Islet of Langerhans (tissue), 1 donor: Measurements from ENCODE around the gene COPZ1.

Source experiments
- FAIRE-seq: peaks from one replicate; lab custom pipeline; 2011; peaks lifted over from hg19 to GRCh38; lab: Jason Lieb, UNC

The COPZ1 gene

GRCh38 chr12:54379398-54380201, 54.7 kb downstream of the COPZ1 start:
- FAIRE-seq = no peak

- no peak for FAIRE-seq
These were observed 56.2 kb downstream of the COPZ1 start for GRCh38 chr12:54381136-54381535.

- no peak for FAIRE-seq
These were observed 58.2 kb downstream of the COPZ1 start for GRCh38 chr12:54383041-54383609.

- FAIRE-seq = no peak
These were observed 59.7 kb downstream of the COPZ1 start, which contains the start of gene ZNF385A for GRCh38 chr12:54384591-54385041. ZNF385A (minus strand) TSS chr12:54384733; CDS start chr12:54384514, 219 bp downstream.

GRCh38 chr12:54385251-54385914, 60.5 kb downstream of the COPZ1 start:
- no peak for FAIRE-seq

GRCh38 chr12:54386403-54387113, 61.6 kb downstream of the COPZ1 start:
- FAIRE-seq = no peak

- FAIRE-seq = no peak
These were observed 62.2 kb downstream of the COPZ1 start for GRCh38 chr12:54387114-54387467.

GRCh38 chr12:54388237-54389133, 63.6 kb downstream of the COPZ1 start:
- FAIRE-seq = no peak

GRCh38 chr12:54389134-54389508, 64.2 kb downstream of the COPZ1 start:
- no peak for FAIRE-seq

- no peak for FAIRE-seq
These were observed 64.8 kb downstream of the COPZ1 start for GRCh38 chr12:54389607-54390175.

- no peak for FAIRE-seq
These were observed 65.3 kb downstream of the COPZ1 start for GRCh38 chr12:54390176-54390667.

- FAIRE-seq = no peak
These were observed 66.0 kb downstream of the COPZ1 start for GRCh38 chr12:54390668-54391551.

GRCh38 chr12:54392485-54393206, 67.7 kb downstream of the COPZ1 start:
- FAIRE-seq = no peak

GRCh38 chr12:54393207-54393609, 68.3 kb downstream of the COPZ1 start:
- no peak for FAIRE-seq

GRCh38 chr12:54393743-54394142, 68.8 kb downstream of the COPZ1 start:
- FAIRE-seq = no peak

- FAIRE-seq = no peak
These were observed 69.4 kb downstream of the COPZ1 start for GRCh38 chr12:54394281-54394719.

GRCh38 chr12:54394986-54395385, 70.1 kb downstream of the COPZ1 start:
- no peak for FAIRE-seq

- FAIRE-seq = no peak
These were observed 70.6 kb downstream of the COPZ1 start for GRCh38 chr12:54395545-54395944.

GRCh38 chr12:54397157-54397556, 72.2 kb downstream of the COPZ1 start:
- no peak for FAIRE-seq
